GM23338 (cell line): ENCODE results near the gene ISCU. TPM values are rescaled to one million over a fixed set of nuclear protein-coding genes. Genes with fewer than 3 reads are reported as not detected.

Experiments used
- ATAC-seq: fragments of 200-7000 bp; cut with Tn5 transposase; 3 replicates; pipeline ENCODE4 v1.9.1; 2020
- DNase-seq: peaks from one replicate; pipeline ENCODE4 v3.0.0-alpha.2; 2015; ENCODE audit warnings: low spot score
- H2AFZ ChIP-seq: fragments of 200-600 bp; sonication (generic); 2 replicates; pipeline ENCODE4 v1.8.0; 2016; ENCODE audit warnings: antibody characterized with exemption, mild to moderate bottlenecking, moderate library complexity
- H3F3A ChIP-seq: fragments of 200-600 bp; sonication (generic); replicated peaks from 2 replicates; pipeline ENCODE4 v1.8.0; 2017; ENCODE audit warnings: antibody characterized with exemption, mixed run types, low read depth
- H3K27ac ChIP-seq: fragments of 200-600 bp; sonication (generic); 2 replicates; pipeline ENCODE4 v1.6.1; 2016; ENCODE audit warnings: low read depth
- H3K27me3 ChIP-seq: fragments of 200-600 bp; sonication (generic); 2 replicates; pipeline ENCODE4 v1.8.0; 2016; ENCODE audit warnings: mild to moderate bottlenecking, mixed run types, moderate library complexity; ENCODE audit not compliant: insufficient read depth
- H3K36me3 ChIP-seq: fragments of 200-600 bp; sonication (generic); 2 replicates; pipeline ENCODE4 v1.8.0; 2016; ENCODE audit warnings: mild to moderate bottlenecking; ENCODE audit not compliant: insufficient read depth
- H3K4me1 ChIP-seq: fragments of 200-600 bp; sonication (generic); 2 replicates; pipeline ENCODE4 v1.8.0; 2016; ENCODE audit warnings: mild to moderate bottlenecking, moderate library complexity; ENCODE audit not compliant: insufficient read depth
- H3K4me2 ChIP-seq: fragments of 200-600 bp; sonication (generic); 2 replicates; pipeline ENCODE4 v1.7.1; 2017; ENCODE audit warnings: mixed run types
- H3K4me3 ChIP-seq: fragments of 200-600 bp; sonication (generic); 2 replicates; pipeline ENCODE4 v1.6.1; 2016; ENCODE audit warnings: mixed run types
- H3K79me2 ChIP-seq: fragments of 200-600 bp; sonication (generic); replicated peaks from 2 replicates; pipeline ENCODE4 v1.8.0; 2017; ENCODE audit warnings: mild to moderate bottlenecking; ENCODE audit not compliant: insufficient read depth
- H3K9me2 ChIP-seq: fragments of 200-600 bp; sonication (generic); 2 replicates; pipeline ENCODE4 v1.8.0; 2017; ENCODE audit not compliant: insufficient read depth
- H4K20me1 ChIP-seq: fragments of 200-600 bp; sonication (generic); replicated peaks from 2 replicates; pipeline ENCODE4 v1.8.0; 2017; ENCODE audit warnings: mild to moderate bottlenecking; ENCODE audit not compliant: insufficient read depth
- H3K27ac Mint-ChIP-seq: 2 replicates; pipeline ENCODE4 v1.8.0; 2020; ENCODE audit warnings: inconsistent platforms, mild to moderate bottlenecking, moderate library complexity, mixed read lengths
- H3K27me3 Mint-ChIP-seq: 3 replicates; pipeline ENCODE4 v1.8.0; 2022; ENCODE audit warnings: low read depth, mild to moderate bottlenecking, moderate library complexity, mixed read lengths, inconsistent platforms; ENCODE audit not compliant: insufficient read depth, poor library complexity
- H3K36me3 Mint-ChIP-seq: 3 replicates; pipeline ENCODE4 v1.8.0; 2021; ENCODE audit warnings: low read depth, mild to moderate bottlenecking, inconsistent platforms, moderate library complexity, mixed read lengths
- H3K4me1 Mint-ChIP-seq: 3 replicates; pipeline ENCODE4 v1.8.0; 2020; ENCODE audit warnings: mild to moderate bottlenecking, inconsistent platforms, mixed read lengths
- H3K4me3 Mint-ChIP-seq: 3 replicates; pipeline ENCODE4 v1.8.0; 2021; ENCODE audit warnings: moderate library complexity, mild to moderate bottlenecking, inconsistent platforms, mixed read lengths
- H3K9me3 Mint-ChIP-seq: 3 replicates; pipeline ENCODE4 v1.8.0; 2020; ENCODE audit warnings: moderate library complexity, mild to moderate bottlenecking, inconsistent platforms, mixed read lengths
- CREB1 ChIP-seq: fragments of 250-450 bp; sonication (Bioruptor Pico); IDR thresholded peaks from 2 replicates; pipeline ENCODE4 v1.5.0; 2020; ENCODE audit warnings: low read depth, mild to moderate bottlenecking, moderate library complexity
- EZH2 ChIP-seq: fragments of 200-600 bp; sonication (generic); IDR thresholded peaks from one replicate; pipeline ENCODE4 v1.8.0; 2017; ENCODE audit warnings: antibody characterized with exemption, mild to moderate bottlenecking, low read depth; ENCODE audit not compliant: unreplicated experiment
- EZH2phosphoT487 ChIP-seq: fragments of 200-600 bp; sonication (generic); IDR thresholded peaks from one replicate; pipeline ENCODE4 v1.8.1; 2018; ENCODE audit warnings: antibody characterized with exemption; ENCODE audit not compliant: unreplicated experiment
- JUNB ChIP-seq: IDR thresholded peaks from one replicate; pipeline ENCODE4 v1.6.1; 2016; ENCODE audit warnings: antibody characterized with exemption; ENCODE audit not compliant: unreplicated experiment
- NANOG ChIP-seq: IDR thresholded peaks from 2 replicates; pipeline ENCODE4 v1.6.1; 2016; ENCODE audit warnings: antibody characterized with exemption, borderline replicate concordance
- POLR2AphosphoS5 ChIP-seq: IDR thresholded peaks from 2 replicates; pipeline ENCODE4 v1.6.1; 2016; ENCODE audit warnings: antibody characterized with exemption, low read depth
- REST ChIP-seq: IDR thresholded peaks from one replicate; pipeline ENCODE4 v1.6.1; 2018; ENCODE audit warnings: antibody characterized with exemption; ENCODE audit not compliant: unreplicated experiment
- STAT1 ChIP-seq: IDR thresholded peaks from one replicate; pipeline ENCODE4 v1.6.1; 2016; ENCODE audit warnings: antibody characterized with exemption; ENCODE audit not compliant: unreplicated experiment
- ZNF114 ChIP-seq: fragments of 250-450 bp; sonication (Bioruptor Pico); IDR thresholded peaks from 2 replicates; pipeline ENCODE4 v1.5.0; 2020; ENCODE audit warnings: mild to moderate bottlenecking, moderate library complexity
- ZNF331 ChIP-seq: fragments of 250-450 bp; sonication (Bioruptor Pico); IDR thresholded peaks from 2 replicates; pipeline ENCODE4 v1.5.0; 2020; ENCODE audit warnings: low read depth, mild to moderate bottlenecking, moderate library complexity
- polyA plus RNA-seq: library from polyadenylated mRNA; unstranded; fragments of >200 nt; fragmentation: Nextera tagmentation; extraction: Ambion mirVana; gene quantifications from 2 replicates; pipeline ENCODE4 v1.2.1, GENCODE V29; 2016
- total RNA-seq: library from RNA; depleted of rRNA; stranded (reverse); fragments of >200 nt; shearing (Covaris generic); gene quantifications from 2 replicates; pipeline ENCODE4 v1.2.3, GENCODE V29; 2014
- TF ChIP-seq, protein P1 (sequence below): IDR thresholded peaks from 2 replicates; pipeline ENCODE4 v1.6.1; 2016; ENCODE audit warnings: antibody characterized with exemption
- TF ChIP-seq, protein P2 (sequence below): fragments of 250-450 bp; sonication (Bioruptor Pico); IDR thresholded peaks from 2 replicates; pipeline ENCODE4 v1.5.0; 2020; ENCODE audit warnings: mild to moderate bottlenecking, moderate library complexity
- TF ChIP-seq, protein P3 (sequence below), 2 experiments: fragments of 200-600 bp in 1 of 2; sonication (generic) in 1 of 2; conservative IDR thresholded peaks; 2 replicates each; pipeline versions ENCODE4 v1.5.1 to v1.6.1; 2016 to 2017; ENCODE audit warnings: antibody characterized with exemption in 2 of 2, low read depth in 2 of 2, mild to moderate bottlenecking in 2 of 2, moderate library complexity in 1 of 2

Gene ISCU
- total and polyA plus RNA-seq, 2 experiments from 2014 or later, result 123 to 129 TPM

GRCh38 chr12:108589840-108590229 is 27.4 kb downstream of the ISCU start:
- no peaks in the 10 kb centered on the region for H3K27me3 ChIP-seq

More at GRCh38 chr12:108589840-108590229, 27.4 kb downstream of the ISCU start:
- peaks cover 6% of the 10 kb centered on the region for H3K27me3 Mint-ChIP-seq
- ATAC-seq, result no peak
- H3K9me3 Mint-ChIP-seq, result no peaks in the 10 kb centered on the region
- no peak for DNase-seq
- H3K9me2 ChIP-seq, result no peaks in the 10 kb centered on the region
- H3K4me2 ChIP-seq, result no peak overlapping the region
- no peak overlapping the region for H3K27ac Mint-ChIP-seq
- no peaks in the 10 kb centered on the region for H3F3A ChIP-seq
- H3K4me3 Mint-ChIP-seq, result no peak overlapping the region
- no peaks in the 10 kb centered on the region; the same call in 1 of the 2 replicates for H3K4me1 ChIP-seq
- no peak for TF ChIP-seq POLR2AphosphoS5
- no peak for TF ChIP-seq ZNF114 (CRISPR knock-in tag)
- TF ChIP-seq EZH2, result no peak
- TF ChIP-seq, protein P1, sequence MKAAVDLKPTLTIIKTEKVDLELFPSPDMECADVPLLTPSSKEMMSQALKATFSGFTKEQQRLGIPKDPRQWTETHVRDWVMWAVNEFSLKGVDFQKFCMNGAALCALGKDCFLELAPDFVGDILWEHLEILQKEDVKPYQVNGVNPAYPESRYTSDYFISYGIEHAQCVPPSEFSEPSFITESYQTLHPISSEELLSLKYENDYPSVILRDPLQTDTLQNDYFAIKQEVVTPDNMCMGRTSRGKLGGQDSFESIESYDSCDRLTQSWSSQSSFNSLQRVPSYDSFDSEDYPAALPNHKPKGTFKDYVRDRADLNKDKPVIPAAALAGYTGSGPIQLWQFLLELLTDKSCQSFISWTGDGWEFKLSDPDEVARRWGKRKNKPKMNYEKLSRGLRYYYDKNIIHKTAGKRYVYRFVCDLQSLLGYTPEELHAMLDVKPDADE, result no peak
- TF ChIP-seq REST, result no peak
- TF ChIP-seq, protein P2, sequence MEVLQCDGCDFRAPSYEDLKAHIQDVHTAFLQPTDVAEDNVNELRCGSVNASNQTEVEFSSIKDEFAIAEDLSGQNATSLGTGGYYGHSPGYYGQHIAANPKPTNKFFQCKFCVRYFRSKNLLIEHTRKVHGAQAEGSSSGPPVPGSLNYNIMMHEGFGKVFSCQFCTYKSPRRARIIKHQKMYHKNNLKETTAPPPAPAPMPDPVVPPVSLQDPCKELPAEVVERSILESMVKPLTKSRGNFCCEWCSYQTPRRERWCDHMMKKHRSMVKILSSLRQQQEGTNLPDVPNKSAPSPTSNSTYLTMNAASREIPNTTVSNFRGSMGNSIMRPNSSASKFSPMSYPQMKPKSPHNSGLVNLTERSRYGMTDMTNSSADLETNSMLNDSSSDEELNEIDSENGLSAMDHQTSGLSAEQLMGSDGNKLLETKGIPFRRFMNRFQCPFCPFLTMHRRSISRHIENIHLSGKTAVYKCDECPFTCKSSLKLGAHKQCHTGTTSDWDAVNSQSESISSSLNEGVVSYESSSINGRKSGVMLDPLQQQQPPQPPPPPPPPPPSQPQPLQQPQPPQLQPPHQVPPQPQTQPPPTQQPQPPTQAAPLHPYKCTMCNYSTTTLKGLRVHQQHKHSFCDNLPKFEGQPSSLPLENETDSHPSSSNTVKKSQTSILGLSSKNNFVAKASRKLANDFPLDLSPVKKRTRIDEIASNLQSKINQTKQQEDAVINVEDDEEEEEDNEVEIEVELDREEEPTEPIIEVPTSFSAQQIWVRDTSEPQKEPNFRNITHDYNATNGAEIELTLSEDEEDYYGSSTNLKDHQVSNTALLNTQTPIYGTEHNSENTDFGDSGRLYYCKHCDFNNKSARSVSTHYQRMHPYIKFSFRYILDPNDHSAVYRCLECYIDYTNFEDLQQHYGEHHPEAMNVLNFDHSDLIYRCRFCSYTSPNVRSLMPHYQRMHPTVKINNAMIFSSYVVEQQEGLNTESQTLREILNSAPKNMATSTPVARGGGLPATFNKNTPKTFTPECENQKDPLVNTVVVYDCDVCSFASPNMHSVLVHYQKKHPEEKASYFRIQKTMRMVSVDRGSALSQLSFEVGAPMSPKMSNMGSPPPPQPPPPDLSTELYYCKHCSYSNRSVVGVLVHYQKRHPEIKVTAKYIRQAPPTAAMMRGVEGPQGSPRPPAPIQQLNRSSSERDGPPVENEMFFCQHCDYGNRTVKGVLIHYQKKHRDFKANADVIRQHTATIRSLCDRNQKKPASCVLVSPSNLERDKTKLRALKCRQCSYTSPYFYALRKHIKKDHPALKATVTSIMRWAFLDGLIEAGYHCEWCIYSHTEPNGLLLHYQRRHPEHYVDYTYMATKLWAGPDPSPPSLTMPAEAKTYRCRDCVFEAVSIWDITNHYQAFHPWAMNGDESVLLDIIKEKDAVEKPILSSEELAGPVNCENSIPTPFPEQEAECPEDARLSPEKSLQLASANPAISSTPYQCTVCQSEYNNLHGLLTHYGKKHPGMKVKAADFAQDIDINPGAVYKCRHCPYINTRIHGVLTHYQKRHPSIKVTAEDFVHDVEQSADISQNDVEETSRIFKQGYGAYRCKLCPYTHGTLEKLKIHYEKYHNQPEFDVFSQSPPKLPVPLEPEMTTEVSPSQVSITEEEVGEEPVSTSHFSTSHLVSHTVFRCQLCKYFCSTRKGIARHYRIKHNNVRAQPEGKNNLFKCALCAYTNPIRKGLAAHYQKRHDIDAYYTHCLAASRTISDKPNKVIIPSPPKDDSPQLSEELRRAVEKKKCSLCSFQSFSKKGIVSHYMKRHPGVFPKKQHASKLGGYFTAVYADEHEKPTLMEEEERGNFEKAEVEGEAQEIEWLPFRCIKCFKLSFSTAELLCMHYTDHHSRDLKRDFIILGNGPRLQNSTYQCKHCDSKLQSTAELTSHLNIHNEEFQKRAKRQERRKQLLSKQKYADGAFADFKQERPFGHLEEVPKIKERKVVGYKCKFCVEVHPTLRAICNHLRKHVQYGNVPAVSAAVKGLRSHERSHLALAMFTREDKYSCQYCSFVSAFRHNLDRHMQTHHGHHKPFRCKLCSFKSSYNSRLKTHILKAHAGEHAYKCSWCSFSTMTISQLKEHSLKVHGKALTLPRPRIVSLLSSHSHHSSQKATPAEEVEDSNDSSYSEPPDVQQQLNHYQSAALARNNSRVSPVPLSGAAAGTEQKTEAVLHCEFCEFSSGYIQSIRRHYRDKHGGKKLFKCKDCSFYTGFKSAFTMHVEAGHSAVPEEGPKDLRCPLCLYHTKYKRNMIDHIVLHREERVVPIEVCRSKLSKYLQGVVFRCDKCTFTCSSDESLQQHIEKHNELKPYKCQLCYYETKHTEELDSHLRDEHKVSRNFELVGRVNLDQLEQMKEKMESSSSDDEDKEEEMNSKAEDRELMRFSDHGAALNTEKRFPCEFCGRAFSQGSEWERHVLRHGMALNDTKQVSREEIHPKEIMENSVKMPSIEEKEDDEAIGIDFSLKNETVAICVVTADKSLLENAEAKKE (CRISPR knock-in tag), result no peak
- TF ChIP-seq NANOG, result no peak
- TF ChIP-seq, protein P3, sequence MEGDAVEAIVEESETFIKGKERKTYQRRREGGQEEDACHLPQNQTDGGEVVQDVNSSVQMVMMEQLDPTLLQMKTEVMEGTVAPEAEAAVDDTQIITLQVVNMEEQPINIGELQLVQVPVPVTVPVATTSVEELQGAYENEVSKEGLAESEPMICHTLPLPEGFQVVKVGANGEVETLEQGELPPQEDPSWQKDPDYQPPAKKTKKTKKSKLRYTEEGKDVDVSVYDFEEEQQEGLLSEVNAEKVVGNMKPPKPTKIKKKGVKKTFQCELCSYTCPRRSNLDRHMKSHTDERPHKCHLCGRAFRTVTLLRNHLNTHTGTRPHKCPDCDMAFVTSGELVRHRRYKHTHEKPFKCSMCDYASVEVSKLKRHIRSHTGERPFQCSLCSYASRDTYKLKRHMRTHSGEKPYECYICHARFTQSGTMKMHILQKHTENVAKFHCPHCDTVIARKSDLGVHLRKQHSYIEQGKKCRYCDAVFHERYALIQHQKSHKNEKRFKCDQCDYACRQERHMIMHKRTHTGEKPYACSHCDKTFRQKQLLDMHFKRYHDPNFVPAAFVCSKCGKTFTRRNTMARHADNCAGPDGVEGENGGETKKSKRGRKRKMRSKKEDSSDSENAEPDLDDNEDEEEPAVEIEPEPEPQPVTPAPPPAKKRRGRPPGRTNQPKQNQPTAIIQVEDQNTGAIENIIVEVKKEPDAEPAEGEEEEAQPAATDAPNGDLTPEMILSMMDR (conservative IDR thresholded peaks at IDR 0.05; ENCODE audit: low read depth in 2 of 2), result no peak
- TF ChIP-seq EZH2phosphoT487, result no peak
- TF ChIP-seq ZNF331, result no peak
- no peak for TF ChIP-seq CREB1 (CRISPR knock-in tag)
- no peak for TF ChIP-seq JUNB
- TF ChIP-seq STAT1, result no peak
- peaks cover 19% of the 10 kb centered on the region for H3K4me1 Mint-ChIP-seq
- no peaks in the 10 kb centered on the region for H3K36me3 Mint-ChIP-seq
- H3K36me3 ChIP-seq, result no peaks in the 10 kb centered on the region
- no peaks in the 10 kb centered on the region for H3K79me2 ChIP-seq
- H2AFZ ChIP-seq, result no peak overlapping the region; the same call in 1 of the 2 replicates
- H3K27ac ChIP-seq, result no peak overlapping the region
- no peak overlapping the region for H3K4me3 ChIP-seq
- no peaks in the 10 kb centered on the region for H4K20me1 ChIP-seq
